Left lung (tissue), 10 donors: ENCODE data around the gene PRKG1. TPM values are rescaled to one million over a fixed set of nuclear protein-coding genes. Genes with fewer than 3 reads are reported as not detected.
A peak's percentile ranks its signal among the peaks of the same experiment; 100 is the strongest.

Source experiments
- ATAC-seq: fragments of 200-7000 bp; cut with Tn5 transposase; one replicate; pipeline ENCODE4 v1.9.1; 2020; ENCODE audit warnings: moderate library complexity
- DNase-seq, 4 donors: peaks; one replicate each; pipeline ENCODE4 v3.0.0-alpha.2; 2013 to 2020
- H3K27ac ChIP-seq, 2 donors: fragments of 200-600 bp; sonication (generic) in 1 of 2; one replicate each; pipeline versions ENCODE4 v1.5.0 to v1.8.0; 2020 to 2021
- H3K27me3 ChIP-seq, 2 donors: fragments of 200-600 bp; sonication (generic) in 1 of 2; one replicate each; pipeline versions ENCODE4 v1.5.0 to v1.8.0; 2020 to 2021
- H3K36me3 ChIP-seq, 2 donors: fragments of 200-600 bp; sonication (generic) in 1 of 2; one replicate each; pipeline versions ENCODE4 v1.5.0 to v1.8.0; 2020 to 2021
- H3K4me1 ChIP-seq, 2 donors: fragments of 200-600 bp; one replicate each; pipeline ENCODE4 v1.8.0; 2021
- H3K4me3 ChIP-seq, 2 donors: fragments of 200-600 bp; sonication (generic) in 1 of 2; one replicate each; pipeline versions ENCODE4 v1.5.0 to v1.8.0; 2020 to 2021; ENCODE audit warnings: mild to moderate bottlenecking in 1 of 2
- H3K9me3 ChIP-seq, 2 donors: fragments of 200-600 bp; sonication (generic) in 1 of 2; one replicate each; pipeline versions ENCODE4 v1.5.0 to v1.8.0; 2020 to 2021
- CTCF ChIP-seq, 2 donors: fragments of 200-600 bp; sonication (generic) in 1 of 2; IDR thresholded peaks; one replicate each; pipeline versions ENCODE4 v1.5.0 to v1.8.0; 2021; ENCODE audit warnings: antibody characterized with exemption in 2 of 2
- intact Hi-C, 2 donors: fragments of 100-400 bp; cut with DNase I; formaldehyde crosslinking; loops; one replicate each; pipeline versions ENCODE4 v1.11.2 to v1.14.2; 2022
- polyA plus RNA-seq, 6 donors: library from polyadenylated mRNA; unstranded; fragments of 120-200 nt; gene quantifications; one replicate each; pipeline ENCODE4 v1.2.1, GENCODE V29; 2013; ENCODE audit not compliant: insufficient read length in 6 of 6
- total RNA-seq, 2 donors: library from RNA; stranded (reverse); fragmentation: NEBNext Ultra II Directional; extraction: Animal tissue kit (Norgen Biotek cat#: 25700); gene quantifications; one replicate each; pipeline ENCODE4 v1.2.1, GENCODE V29; 2021
- donor health status: DM: no; HTN: yes; CAD: no.
- donor health status: DM: no; HTN: no; CAD: no.

Gene PRKG1
- total and polyA plus RNA-seq, 8 donors = 15.6 to 29.0 (median 17.8) TPM

GRCh38 chr10:51983481-51983880 is 909.2 kb downstream of the PRKG1 start:
- DNase-seq (no peak), ATAC-seq (no peak)
- H3K27ac ChIP-seq = no peak overlapping the region
- H3K27me3 ChIP-seq = no peaks in the 10 kb centered on the region
- H3K4me3 ChIP-seq = no peak overlapping the region
- no peaks in the 10 kb centered on the region for H3K4me1 ChIP-seq
- no peak for TF ChIP-seq CTCF (IDR thresholded peaks at IDR 0.05)
- intact Hi-C loops = no loop called here
- peaks cover 0 to 10% of the 10 kb centered on the region in 2 donors for H3K9me3 ChIP-seq
- no peaks in the 10 kb centered on the region for H3K36me3 ChIP-seq

- Histone ChIP-seq H3K27me3 (no peaks in the 10 kb centered on the region), H3K9me3 (peaks cover 0 to 10% of the 10 kb centered on the region in 2 donors), H3K36me3 (no peaks in the 10 kb centered on the region), H3K4me1 (no peaks in the 10 kb centered on the region), H3K27ac (no peak overlapping the region), H3K4me3 (no peak overlapping the region)
- intact Hi-C loops = no loop called here
- ATAC-seq = no peak
- DNase-seq = peak in 2 of 4 donors; percentile 19 to 20
- TF ChIP-seq CTCF (IDR thresholded peaks at IDR 0.05) = no peak
Measured at GRCh38 chr10:51985336-51985735, 911.0 kb downstream of the PRKG1 start.

- intact Hi-C loops = no loop called here
- Histone ChIP-seq H3K4me1 (no peaks in the 10 kb centered on the region), H3K27me3 (no peaks in the 10 kb centered on the region), H3K27ac (no peak overlapping the region), H3K4me3 (no peak overlapping the region), H3K36me3 (no peaks in the 10 kb centered on the region), H3K9me3 (peaks cover 0 to 2% of the 10 kb centered on the region in 2 donors)
- TF ChIP-seq CTCF (IDR thresholded peaks at IDR 0.05) = no peak
- no peak for DNase-seq
- no peak for ATAC-seq
Measured at GRCh38 chr10:51986516-51986915, 912.2 kb downstream of the PRKG1 start.

- intact Hi-C loops = no loop called here
- no peaks in the 10 kb centered on the region for H3K27me3 ChIP-seq
- no peak for DNase-seq
- no peaks in the 10 kb centered on the region for H3K4me1 ChIP-seq
- TF ChIP-seq CTCF (IDR thresholded peaks at IDR 0.05) = no peak
- no peak for ATAC-seq
- no peak overlapping the region for H3K4me3 ChIP-seq
- H3K27ac ChIP-seq = no peak overlapping the region
- no peaks in the 10 kb centered on the region for H3K9me3 ChIP-seq
- H3K36me3 ChIP-seq = no peaks in the 10 kb centered on the region
Measured at GRCh38 chr10:51993475-51993874, 919.2 kb downstream of the PRKG1 start.

GRCh38 chr10:51999096-51999495 is 924.8 kb downstream of the PRKG1 start:
- intact Hi-C loops = no loop called here
- Histone ChIP-seq H3K36me3 (no peaks in the 10 kb centered on the region), H3K4me1 (no peaks in the 10 kb centered on the region), H3K9me3 (no peaks in the 10 kb centered on the region), H3K4me3 (no peak overlapping the region), H3K27me3 (no peaks in the 10 kb centered on the region), H3K27ac (no peak overlapping the region)
- no peak for DNase-seq
- TF ChIP-seq CTCF (IDR thresholded peaks at IDR 0.05) = no peak
- no peak for ATAC-seq
